ENCODE data around the gene WBP2.

- no peak for TF ChIP-seq ZNF76 (tag by site-specific recombination; IDR thresholded peaks at IDR 0.05; ENCODE audit: borderline replicate concordance, low read depth)
- no peak for TF ChIP-seq CTCF (tag by site-specific recombination; IDR thresholded peaks at IDR 0.05)
- no peak for TF ChIP-seq ZNF449 (tag by site-specific recombination; IDR thresholded peaks at IDR 0.05)
- no peak for TF ChIP-seq TRIM28 (IDR thresholded peaks at IDR 0.05; ENCODE audit: borderline replicate concordance, low read length)
- TF ChIP-seq REST (tag by site-specific recombination; IDR thresholded peaks at IDR 0.05), result no peak
- no peak for TF ChIP-seq ZNF704 (tag by site-specific recombination; IDR thresholded peaks at IDR 0.05)
- TF ChIP-seq ZNF24 (tag by site-specific recombination; IDR thresholded peaks at IDR 0.05), result no peak
- TF ChIP-seq MEIS1 (CRISPR knock-in tag; IDR thresholded peaks at IDR 0.05; ENCODE audit: borderline replicate concordance), result no peak
- TF ChIP-seq ZNF114 (tag by site-specific recombination; IDR thresholded peaks at IDR 0.05), result no peak
- TF ChIP-seq SP2 (tag by site-specific recombination; IDR thresholded peaks at IDR 0.05), result no peak
These were observed 41.8 kb downstream of the WBP2 start for GRCh38 chr17:75813081-75814020.

Data from HEK293 (cell line).